K562 (cell line): ENCODE results near the gene KRTAP19-4. TPM values are rescaled to one million over a fixed set of nuclear protein-coding genes. Genes with fewer than 3 reads are reported as not detected.

Experiments
- ATAC-seq: fragments of 200-7000 bp; cut with Tn5 transposase; 3 replicates; pipeline ENCODE4 v1.9.1; 2020; ENCODE audit warnings: moderate library complexity
- BruUV-seq: library from RNA; stranded (reverse); fragments of 400-500 nt; replicated peaks from 2 replicates; lab custom pipeline; 2021; lab: Mats Ljungman, UMichigan
- CTCF ChIA-PET: fragments of 300-600 bp; formaldehyde crosslinking; extraction: SDS; loops from one replicate; lab custom pipeline; 2021; ENCODE audit warnings: low intra/inter-chr PET ratio; lab: Yijun Ruan, JAX
- POLR2A ChIA-PET: fragments of 300-600, 350-650 bp; sonication (Branson Sonifier 250); formaldehyde crosslinking; extraction: SDS; loops from one replicate; lab custom pipeline; 2021; ENCODE audit warnings: antibody characterized with exemption, inconsistent platforms; lab: Yijun Ruan, JAX
- DNase-seq, 4 experiments: peaks; one replicate each; pipeline versions ENCODE4 v3.0.0 to v3.0.0-alpha.2; 2011 to 2018; ENCODE audit warnings: low spot score in 3 of 4, mixed read lengths in 3 of 4; ENCODE audit errors: extremely low read depth in 1 of 4
- FAIRE-seq: peaks from 2 replicates; lab custom pipeline; 2011; peaks lifted over from hg19 to GRCh38; lab: Jason Lieb, UNC
- H2AFZ ChIP-seq: 2 replicates; pipeline ENCODE4 v1.6.0; 2011; ENCODE audit warnings: low read depth, low read length, control low read depth, inconsistent platforms
- H3K27ac ChIP-seq: fragments of 200-600 bp; 3 replicates; pipeline ENCODE4 v1.8.0; 2011; ENCODE audit warnings: low read depth, mild to moderate bottlenecking, control low read depth, inconsistent platforms, low read length, moderate library complexity, mixed read lengths; ENCODE audit errors: extremely low read depth
- H3K27me3 ChIP-seq, 2 experiments: fragments of 300-600 bp in 1 of 2; 2 replicates in 1 of 2; 3 replicates in 1 of 2; pipeline versions ENCODE4 v1.6.0 to v1.8.0; 2011; ENCODE audit warnings: inconsistent platforms in 2 of 2, low read length in 2 of 2, mild to moderate bottlenecking in 1 of 2, mixed read lengths in 1 of 2, moderate library complexity in 1 of 2; ENCODE audit not compliant: control insufficient read depth in 2 of 2, insufficient read depth in 2 of 2
- H3K36me3 ChIP-seq: fragments of 300-600 bp; 3 replicates; pipeline ENCODE4 v1.8.0; 2011; ENCODE audit warnings: mild to moderate bottlenecking, low read length, inconsistent platforms; ENCODE audit not compliant: control insufficient read depth, insufficient read depth
- H3K4me1 ChIP-seq, 2 experiments: fragments of 200-600 bp in 1 of 2; replicated peaks in 1 of 2; 2 replicates in 1 of 2; 3 replicates in 1 of 2; pipeline versions ENCODE4 v1.5.1 to v1.8.0; 2011; ENCODE audit warnings: inconsistent platforms in 2 of 2, low read length in 2 of 2, mild to moderate bottlenecking in 1 of 2, mixed read lengths in 1 of 2, moderate library complexity in 1 of 2; ENCODE audit not compliant: control insufficient read depth in 2 of 2, insufficient read depth in 2 of 2
- H3K4me2 ChIP-seq: 2 replicates; pipeline ENCODE4 v1.6.1; 2011; ENCODE audit warnings: low read length, control low read depth, inconsistent platforms, mixed read lengths; ENCODE audit not compliant: insufficient read depth
- H3K4me3 ChIP-seq: fragments of 200-600 bp; sonication (generic), shearing (Covaris generic); 2 replicates; pipeline ENCODE4 v1.5.1; 2016; ENCODE audit warnings: control low read depth, inconsistent platforms
- H3K79me2 ChIP-seq: fragments of 200-600 bp; 3 replicates; pipeline ENCODE4 v1.8.0; 2011; ENCODE audit warnings: low read length, inconsistent platforms; ENCODE audit not compliant: control insufficient read depth, insufficient read depth
- H3K9ac ChIP-seq, 2 experiments: 2 replicates each; pipeline versions ENCODE4 v1.6.0 to v1.6.1; 2011; ENCODE audit warnings: low read depth in 2 of 2, low read length in 2 of 2, control low read depth in 1 of 2, inconsistent platforms in 1 of 2, mild to moderate bottlenecking in 1 of 2, mixed read lengths in 1 of 2; ENCODE audit not compliant: insufficient read depth in 1 of 2
- H3K9me1 ChIP-seq: one replicate; pipeline ENCODE4 v1.6.0; 2011; ENCODE audit warnings: inconsistent platforms, mild to moderate bottlenecking, low read length, moderate library complexity; ENCODE audit not compliant: control insufficient read depth, insufficient read depth
- H3K9me3 ChIP-seq: replicated peaks from 2 replicates; pipeline ENCODE4 v1.5.1; 2011; ENCODE audit warnings: low read depth, low read length, inconsistent platforms; ENCODE audit not compliant: control insufficient read depth, insufficient read depth
- H4K20me1 ChIP-seq: replicated peaks from 2 replicates; pipeline ENCODE4 v1.6.1; 2011; ENCODE audit warnings: low read length, inconsistent platforms, mixed read lengths; ENCODE audit not compliant: control insufficient read depth, insufficient read depth
- BACH1 ChIP-seq: fragments of 200-800 bp; sonication (Bioruptor generic); IDR thresholded peaks from 2 replicates; pipeline ENCODE4 v1.6.1; 2016; ENCODE audit warnings: missing genetic modification characterization, missing compliant biosample characterization
- BCOR ChIP-seq: fragments of 450-650 bp; IDR thresholded peaks from 2 replicates; pipeline ENCODE4 v1.6.1; 2016
- CEBPG ChIP-seq, 3 experiments: fragments of 200-800 bp in 1 of 3; sonication (Bioruptor generic) in 1 of 3; sonication (generic) in 1 of 3; formaldehyde crosslinking in 1 of 3; IDR thresholded peaks in 2 of 3; conservative IDR thresholded peaks in 1 of 3; 2 replicates each; pipeline versions ENCODE4 v1.6.1 to v1.8.0; 2016 to 2022; ENCODE audit warnings: missing compliant biosample characterization in 2 of 3, missing genetic modification characterization in 2 of 3, mild to moderate bottlenecking in 1 of 3, missing genetic modification reagents in 1 of 3
- CHD2 ChIP-seq: IDR thresholded peaks from 2 replicates; pipeline ENCODE4 v1.6.1; 2011; ENCODE audit warnings: low read depth, low read length
- E2F3 ChIP-seq: fragments of 250-450 bp; sonication (Bioruptor Pico); IDR thresholded peaks from 2 replicates; pipeline ENCODE4 v1.4.0; 2020; ENCODE audit warnings: mild to moderate bottlenecking
- GABPA ChIP-seq: fragments of 200-800 bp; sonication (Bioruptor generic); conservative IDR thresholded peaks from 2 replicates; pipeline ENCODE4 v1.6.1; 2016; ENCODE audit warnings: low read depth, missing genetic modification characterization, missing compliant biosample characterization
- GABPB2 ChIP-seq: fragments of 250-450 bp; sonication (Bioruptor Pico); conservative IDR thresholded peaks from 2 replicates; pipeline ENCODE4 v1.5.1; 2021; ENCODE audit warnings: mild to moderate bottlenecking
- HNRNPLL ChIP-seq: fragments of 200-400 bp; formaldehyde crosslinking; IDR thresholded peaks from 2 replicates; pipeline ENCODE4 v1.6.1; 2017; ENCODE audit warnings: low read length, low read depth, mild to moderate bottlenecking; ENCODE audit not compliant: poor library complexity, severe bottlenecking
- OTX1 ChIP-seq: fragments of 450-650 bp; formaldehyde crosslinking; IDR thresholded peaks from 2 replicates; pipeline ENCODE4 v1.4.0; 2022; ENCODE audit warnings: mild to moderate bottlenecking
- RNF2 ChIP-seq: sonication (generic); IDR thresholded peaks from 2 replicates; pipeline ENCODE4 v1.6.1; 2016
- SETDB1 ChIP-seq: IDR thresholded peaks from one replicate; pipeline ENCODE4 v1.6.1; 2012; ENCODE audit warnings: low read length, control low read depth, inconsistent platforms
- SMAD1 ChIP-seq: fragments of 150-350 bp; IDR thresholded peaks from 2 replicates; pipeline ENCODE4 v1.6.1; 2014; ENCODE audit warnings: low read length, low read depth; ENCODE audit not compliant: partially characterized antibody
- SOX6 ChIP-seq: fragments of 450-650 bp; IDR thresholded peaks from 2 replicates; pipeline ENCODE4 v1.6.1; 2014; ENCODE audit warnings: mild to moderate bottlenecking
- SP1 ChIP-seq: sonication (generic); formaldehyde crosslinking; IDR thresholded peaks from 2 replicates; pipeline ENCODE4 v1.8.1; 2022; ENCODE audit warnings: mild to moderate bottlenecking, missing genetic modification reagents
- ZC3H11A ChIP-seq: IDR thresholded peaks from 2 replicates; pipeline ENCODE4 v1.6.1; 2012; ENCODE audit warnings: low read depth, low read length, improper control_type of control experiment
- ZNF354B ChIP-seq: fragments of 250-450 bp; sonication (Bioruptor Pico); IDR thresholded peaks from 2 replicates; pipeline ENCODE4 v1.4.0; 2020
- ZNF764 ChIP-seq: fragments of 250-450 bp; sonication (Bioruptor Pico); IDR thresholded peaks from 2 replicates; pipeline ENCODE4 v1.4.0; 2020; ENCODE audit warnings: low read depth, mild to moderate bottlenecking, moderate library complexity
- ZZZ3 ChIP-seq: fragments of 450-650 bp; IDR thresholded peaks from 2 replicates; pipeline ENCODE4 v1.6.1; 2016; ENCODE audit warnings: antibody characterized with exemption, mild to moderate bottlenecking, moderate library complexity
- WGBS: fragments of 100-300 bp; shearing (Covaris generic); methylation state at CpG from one replicate; pipeline ENCODE4 v1.1.6; 2016; ENCODE audit warnings: low coverage, mixed read lengths; ENCODE audit not compliant: insufficient coverage; ENCODE audit errors: missing lambda C conversion rate; 5-methylcytosine and 5-hydroxymethylcytosine counted together
- in situ Hi-C: fragments of 300-500 bp; cut with MboI; formaldehyde crosslinking; loops from 4 replicates; pipeline ENCODE4 v1.15.0; 2018; ENCODE audit warnings: inconsistent platforms, mixed read lengths
- intact Hi-C: fragments of 100-400 bp; cut with micrococcal nuclease; formaldehyde crosslinking; loops from 2 replicates; pipeline ENCODE4 v1.14.2; 2022
- polyA plus RNA-seq, 8 experiments: library from polyadenylated mRNA; depleted of rRNA in 4 of 8; stranded (reverse) in 5 of 8; unstranded in 3 of 8; fragments of >200 nt; fragmentation: Nextera tagmentation in 2 of 8; fragmentation: Illumina TruSeq in 1 of 8; extraction: Ambion mirVana in 2 of 8; extraction: Trizol in 1 of 8; gene quantifications; 2 replicates each; pipeline versions ENCODE4 v1.2.1 to v1.2.3, GENCODE V29; 2011 to 2014; ENCODE audit warnings: inconsistent platforms in 1 of 8, missing spikeins in 1 of 8
- total RNA-seq, 7 experiments: library from RNA; depleted of rRNA in 6 of 7; stranded (reverse); fragments of >200 nt in 6 of 7; fragmentation: Illumina TruSeq in 2 of 7; extraction: Trizol in 2 of 7; gene quantifications; 2 replicates each; pipeline versions ENCODE4 v1.2.1 to v1.2.3, GENCODE V29; 2011 to 2021; ENCODE audit warnings: low replicate concordance in 1 of 7
- TF ChIP-seq, protein P1 (sequence below): fragments of 450-650 bp; IDR thresholded peaks from 2 replicates; pipeline ENCODE4 v1.6.1; 2017; ENCODE audit warnings: antibody characterized with exemption, mild to moderate bottlenecking

KRTAP19-4 gene
- total and polyA plus RNA-seq, 9 of the 15 experiments (the other 6 are each of a cell fraction or from before 2014, with no cell fraction given): not detected

DNA sequence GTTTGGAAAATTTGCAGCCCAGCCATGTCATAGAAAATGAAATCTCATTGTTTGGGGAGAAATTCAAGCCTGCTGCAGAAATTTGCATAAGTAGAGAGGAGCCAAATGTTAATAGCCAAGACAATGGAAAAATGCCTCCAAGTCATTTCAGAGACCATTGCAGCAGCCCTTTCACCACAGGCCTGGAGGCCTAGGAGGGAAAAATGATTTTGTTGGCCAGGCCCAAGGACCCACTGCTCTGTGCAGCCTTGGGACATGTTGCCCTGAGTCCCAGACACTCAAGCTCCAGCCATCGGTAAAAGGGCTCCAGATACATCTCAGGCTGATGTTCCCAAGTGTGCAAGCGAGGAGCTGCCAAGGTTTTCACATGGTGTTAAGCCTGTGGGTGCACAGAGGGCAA is 10.8 kb downstream of the KRTAP19-4 start (continued):
- TF ChIP-seq SP1 (CRISPR knock-in tag) (no peak), E2F3 (CRISPR knock-in tag) (no peak), GABPB2 (CRISPR knock-in tag) (no peak), ZNF764 (CRISPR knock-in tag) (no peak), CHD2 (no peak), SOX6 (no peak), ZC3H11A (no peak), CEBPG (CRISPR knock-in tag; IDR thresholded peaks at IDR 0.05) (no peak), CEBPG (tag; conservative IDR thresholded peaks at IDR 0.05 in 1 of 2, IDR thresholded peaks at IDR 0.05 in 1 of 2) (no peak), ZZZ3 (no peak)

DNA sequence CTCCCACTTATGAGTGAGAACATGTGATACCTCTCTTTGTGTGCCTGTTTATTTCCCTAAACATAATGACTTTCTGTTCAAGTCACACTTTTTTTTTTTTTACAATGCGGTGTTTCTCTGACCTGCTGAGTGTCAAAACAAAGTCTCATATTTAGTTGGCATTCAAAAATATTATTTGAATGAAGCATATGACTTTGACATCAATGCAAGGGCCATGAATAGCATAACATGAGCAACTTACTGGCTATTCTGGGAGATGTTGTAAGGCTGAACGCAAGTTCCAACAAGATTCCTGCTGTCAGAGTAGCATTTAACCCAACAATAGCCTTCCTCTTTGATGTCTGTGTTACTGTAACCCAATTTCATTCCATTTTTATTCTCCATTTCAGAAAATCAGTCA is 14.8 kb downstream of the KRTAP19-4 start:
- no peaks in the 10 kb centered on the region for H4K20me1 ChIP-seq
- H3K9me1 ChIP-seq: no peaks in the 10 kb centered on the region
- intact Hi-C loops (no loop called here), in situ Hi-C loops (no loop called here)
- no peaks in the 10 kb centered on the region; the same call in 1 of the 2 replicates for H3K9me3 ChIP-seq
- no peak overlapping the region for H3K9ac ChIP-seq
- WGBS: 6% methylated on average over 2 of the region's 2 CpGs
- no peak for FAIRE-seq
- ChIA-PET CTCF (no interaction called here), POLR2A (no interaction called here)
- H3K36me3 ChIP-seq: no peaks in the 10 kb centered on the region
- H3K4me2 ChIP-seq: no peak overlapping the region
- H2AFZ ChIP-seq: no peak overlapping the region
- H3K4me3 ChIP-seq: no peak overlapping the region
- BruUV-seq: no TSS peak
- no peak overlapping the region for H3K27ac ChIP-seq
- H3K27me3 ChIP-seq: no peaks in the 10 kb centered on the region
- H3K4me1 ChIP-seq: no peaks in the 10 kb centered on the region
- no peak for DNase-seq
- no peaks in the 10 kb centered on the region for H3K79me2 ChIP-seq
- no peak for ATAC-seq
- TF ChIP-seq GABPA (no peak), RNF2 (no peak), ZNF354B (CRISPR knock-in tag) (no peak), SMAD1 (no peak), SETDB1 (no peak), BCOR (no peak), BACH1 (tag) (no peak), OTX1 (no peak), HNRNPLL (no peak)
- TF ChIP-seq, protein P1, sequence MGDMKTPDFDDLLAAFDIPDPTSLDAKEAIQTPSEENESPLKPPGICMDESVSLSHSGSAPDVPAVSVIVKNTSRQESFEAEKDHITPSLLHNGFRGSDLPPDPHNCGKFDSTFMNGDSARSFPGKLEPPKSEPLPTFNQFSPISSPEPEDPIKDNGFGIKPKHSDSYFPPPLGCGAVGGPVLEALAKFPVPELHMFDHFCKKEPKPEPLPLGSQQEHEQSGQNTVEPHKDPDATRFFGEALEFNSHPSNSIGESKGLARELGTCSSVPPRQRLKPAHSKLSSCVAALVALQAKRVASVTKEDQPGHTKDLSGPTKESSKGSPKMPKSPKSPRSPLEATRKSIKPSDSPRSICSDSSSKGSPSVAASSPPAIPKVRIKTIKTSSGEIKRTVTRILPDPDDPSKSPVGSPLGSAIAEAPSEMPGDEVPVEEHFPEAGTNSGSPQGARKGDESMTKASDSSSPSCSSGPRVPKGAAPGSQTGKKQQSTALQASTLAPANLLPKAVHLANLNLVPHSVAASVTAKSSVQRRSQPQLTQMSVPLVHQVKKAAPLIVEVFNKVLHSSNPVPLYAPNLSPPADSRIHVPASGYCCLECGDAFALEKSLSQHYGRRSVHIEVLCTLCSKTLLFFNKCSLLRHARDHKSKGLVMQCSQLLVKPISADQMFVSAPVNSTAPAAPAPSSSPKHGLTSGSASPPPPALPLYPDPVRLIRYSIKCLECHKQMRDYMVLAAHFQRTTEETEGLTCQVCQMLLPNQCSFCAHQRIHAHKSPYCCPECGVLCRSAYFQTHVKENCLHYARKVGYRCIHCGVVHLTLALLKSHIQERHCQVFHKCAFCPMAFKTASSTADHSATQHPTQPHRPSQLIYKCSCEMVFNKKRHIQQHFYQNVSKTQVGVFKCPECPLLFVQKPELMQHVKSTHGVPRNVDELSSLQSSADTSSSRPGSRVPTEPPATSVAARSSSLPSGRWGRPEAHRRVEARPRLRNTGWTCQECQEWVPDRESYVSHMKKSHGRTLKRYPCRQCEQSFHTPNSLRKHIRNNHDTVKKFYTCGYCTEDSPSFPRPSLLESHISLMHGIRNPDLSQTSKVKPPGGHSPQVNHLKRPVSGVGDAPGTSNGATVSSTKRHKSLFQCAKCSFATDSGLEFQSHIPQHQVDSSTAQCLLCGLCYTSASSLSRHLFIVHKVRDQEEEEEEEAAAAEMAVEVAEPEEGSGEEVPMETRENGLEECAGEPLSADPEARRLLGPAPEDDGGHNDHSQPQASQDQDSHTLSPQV: no peak
